GM20000 (cell line): ENCODE results near the gene MSRB3.

Source experiments
- DNase-seq: peaks from one replicate; pipeline ENCODE4 v3.0.0; 2012; ENCODE audit warnings: low spot score
- CTCF ChIP-seq: IDR thresholded peaks from 2 replicates; pipeline ENCODE4 v1.5.1; 2012; ENCODE audit warnings: mild to moderate bottlenecking, control low read depth; ENCODE audit errors: extremely low read depth, missing control alignments

The MSRB3 gene

GRCh38 chr12:65501935-65502334 lies 223.5 kb downstream of the MSRB3 start:
- no peak for TF ChIP-seq CTCF
- no peak for DNase-seq

GRCh38 chr12:65504417-65504816 lies 225.9 kb downstream of the MSRB3 start:
- TF ChIP-seq CTCF: no peak
- DNase-seq: no peak

GRCh38 chr12:65505386-65506121 lies 227.1 kb downstream of the MSRB3 start:
- no peak for DNase-seq
- no peak for TF ChIP-seq CTCF

- no peak for TF ChIP-seq CTCF
- no peak for DNase-seq
Measured at GRCh38 chr12:65508276-65509035, 230.0 kb downstream of the MSRB3 start.

GRCh38 chr12:65510007-65510406 lies 231.5 kb downstream of the MSRB3 start:
- no peak for TF ChIP-seq CTCF
- no peak for DNase-seq

- TF ChIP-seq CTCF: no peak
- DNase-seq: no peak
Measured at GRCh38 chr12:65510584-65511050, 232.1 kb downstream of the MSRB3 start.

- no peak for TF ChIP-seq CTCF
- no peak for DNase-seq
Measured at GRCh38 chr12:65511134-65511834, 232.8 kb downstream of the MSRB3 start.
